Breast epithelium (tissue), 4 donors: Measurements from ENCODE around the gene PDE4A. TPM values are rescaled to one million over a fixed set of nuclear protein-coding genes. Genes with fewer than 3 reads are reported as not detected.
A peak's percentile ranks its signal among the peaks of the same experiment; 100 is the strongest.
"Not testable (repeated sequence)": the region's sequence is repeated elsewhere in the genome, so short reads cannot be mapped to it uniquely, and the experiment has no call there.

Source experiments
- DNase-seq, 2 donors: peaks; one replicate each; pipeline ENCODE4 v3.0.0-alpha.2; 2019; ENCODE audit warnings: low spot score in 2 of 2
- H3K27ac ChIP-seq, 2 donors: fragments of 200-600 bp; sonication (generic) in 1 of 2; one replicate each; pipeline ENCODE4 v1.5.1; 2016 to 2019; ENCODE audit warnings: mild to moderate bottlenecking in 1 of 2
- H3K27me3 ChIP-seq, 2 donors: fragments of 200-600 bp; sonication (generic) in 1 of 2; one replicate each; pipeline versions ENCODE4 v1.5.1 to v1.6.0; 2017 to 2019; ENCODE audit warnings: control low read depth in 1 of 2, mild to moderate bottlenecking in 1 of 2
- H3K36me3 ChIP-seq: fragments of 200-600 bp; one replicate; pipeline ENCODE4 v1.5.1; 2019
- H3K4me1 ChIP-seq, 2 donors: fragments of 200-600 bp; sonication (generic); one replicate each; pipeline ENCODE4 v1.5.1; 2016 to 2019; ENCODE audit warnings: control low read depth in 1 of 2
- H3K4me3 ChIP-seq, 3 donors: fragments of 200-600 bp; sonication (generic); 1 replicate in 2 of 3; 2 replicates in 1 of 3; pipeline ENCODE4 v1.5.1; 2016 to 2019; ENCODE audit warnings: mild to moderate bottlenecking in 3 of 3, moderate library complexity in 2 of 3
- H3K9me3 ChIP-seq, 2 donors: fragments of 200-600 bp; sonication (generic) in 1 of 2; one replicate each; pipeline ENCODE4 v1.5.1; 2016 to 2019; ENCODE audit warnings: control low read depth in 1 of 2
- POLR2A ChIP-seq: fragments of 450-650 bp; IDR thresholded peaks from one replicate; pipeline ENCODE4 v1.6.1; 2016; ENCODE audit warnings: antibody characterized with exemption, mild to moderate bottlenecking, moderate library complexity
- POLR2AphosphoS5 ChIP-seq, 3 donors: sonication (generic); formaldehyde crosslinking; IDR thresholded peaks; one replicate each; pipeline ENCODE4 v1.6.1; 2017; ENCODE audit warnings: antibody characterized with exemption in 3 of 3
- intact Hi-C: fragments of 100-400 bp; cut with DNase I; formaldehyde crosslinking; loops from one replicate; pipeline ENCODE4 v1.15.1; 2023; ENCODE audit warnings: low total_unique reads
- total RNA-seq, 3 donors: library from RNA; depleted of rRNA; stranded (reverse); fragments of >200 nt; gene quantifications; one replicate each; pipeline ENCODE4 v1.1.0, GENCODE V29; 2016
- TF ChIP-seq, protein P1 (sequence below), 3 donors: fragments of 450-650 bp; IDR thresholded peaks; one replicate each; pipeline ENCODE4 v1.5.1; 2016 to 2017; ENCODE audit warnings: antibody characterized with exemption in 3 of 3, mild to moderate bottlenecking in 3 of 3, moderate library complexity in 3 of 3

The PDE4A gene
- total RNA-seq, 3 donors from 2014 or later, result 5.6 to 20.3 (median 12.1) TPM

DNA sequence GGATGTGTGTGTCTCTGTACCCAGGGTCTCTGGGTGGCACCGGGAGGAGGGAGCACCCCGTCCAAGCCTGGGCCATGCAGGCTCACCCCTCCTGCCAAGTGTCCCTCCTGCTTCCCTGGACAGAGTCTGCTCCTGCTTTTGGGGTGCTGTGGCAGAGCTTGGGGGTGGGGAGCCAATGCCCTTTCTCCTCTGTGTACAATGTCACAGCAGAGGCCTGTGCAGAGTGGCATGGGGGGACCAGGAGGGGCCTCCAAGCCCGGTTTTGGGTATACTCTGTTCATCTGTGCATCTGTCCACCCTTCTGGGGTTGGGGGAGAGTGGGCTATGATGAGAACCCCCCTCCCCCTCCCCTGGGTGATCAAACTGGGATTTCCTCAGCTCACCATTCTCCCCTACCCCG is 33.5 kb downstream of the PDE4A start:
- Histone ChIP-seq H3K36me3 (no peaks in the 10 kb centered on the region), H3K27me3 (no peaks in the 10 kb centered on the region), H3K9me3 (no peaks in the 10 kb centered on the region), H3K4me3 (no peak overlapping the region), H3K4me1 (no peaks in the 10 kb centered on the region), H3K27ac (no peak overlapping the region)
- intact Hi-C loops, result no loop called here
- no peak for TF ChIP-seq POLR2A
- TF ChIP-seq POLR2AphosphoS5 (IDR thresholded peaks at IDR 0.05), result no peak
- TF ChIP-seq, protein P1, sequence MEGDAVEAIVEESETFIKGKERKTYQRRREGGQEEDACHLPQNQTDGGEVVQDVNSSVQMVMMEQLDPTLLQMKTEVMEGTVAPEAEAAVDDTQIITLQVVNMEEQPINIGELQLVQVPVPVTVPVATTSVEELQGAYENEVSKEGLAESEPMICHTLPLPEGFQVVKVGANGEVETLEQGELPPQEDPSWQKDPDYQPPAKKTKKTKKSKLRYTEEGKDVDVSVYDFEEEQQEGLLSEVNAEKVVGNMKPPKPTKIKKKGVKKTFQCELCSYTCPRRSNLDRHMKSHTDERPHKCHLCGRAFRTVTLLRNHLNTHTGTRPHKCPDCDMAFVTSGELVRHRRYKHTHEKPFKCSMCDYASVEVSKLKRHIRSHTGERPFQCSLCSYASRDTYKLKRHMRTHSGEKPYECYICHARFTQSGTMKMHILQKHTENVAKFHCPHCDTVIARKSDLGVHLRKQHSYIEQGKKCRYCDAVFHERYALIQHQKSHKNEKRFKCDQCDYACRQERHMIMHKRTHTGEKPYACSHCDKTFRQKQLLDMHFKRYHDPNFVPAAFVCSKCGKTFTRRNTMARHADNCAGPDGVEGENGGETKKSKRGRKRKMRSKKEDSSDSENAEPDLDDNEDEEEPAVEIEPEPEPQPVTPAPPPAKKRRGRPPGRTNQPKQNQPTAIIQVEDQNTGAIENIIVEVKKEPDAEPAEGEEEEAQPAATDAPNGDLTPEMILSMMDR (IDR thresholded peaks at IDR 0.05), result no peak
- no peak for DNase-seq

DNA sequence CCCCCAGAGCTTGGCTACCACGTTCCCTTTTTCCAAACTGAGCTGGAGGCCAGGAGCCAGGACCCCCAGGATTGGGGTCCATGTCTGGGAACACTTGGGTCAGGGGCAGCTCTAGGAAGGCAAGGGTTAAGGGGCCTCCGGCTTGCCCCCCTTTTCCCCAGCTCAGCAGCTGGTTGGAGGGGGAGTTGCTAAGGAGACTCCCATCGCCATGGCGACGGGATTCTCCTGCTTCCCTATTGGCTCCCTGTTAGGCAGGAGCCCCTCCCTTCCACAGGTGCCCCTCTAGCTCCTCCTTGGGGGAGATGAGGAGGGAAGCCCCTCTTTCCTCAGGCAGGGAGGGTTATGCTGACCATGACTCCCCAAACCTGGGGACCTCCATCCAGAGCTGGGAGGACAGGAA is 33.9 kb downstream of the PDE4A start:
- no peak for DNase-seq
- intact Hi-C loops, result no loop called here
- no peak overlapping the region for H3K4me3 ChIP-seq
- H3K4me1 ChIP-seq, result no peaks in the 10 kb centered on the region
- no peaks in the 10 kb centered on the region for H3K9me3 ChIP-seq
- no peaks in the 10 kb centered on the region for H3K27me3 ChIP-seq
- no peaks in the 10 kb centered on the region for H3K36me3 ChIP-seq
- TF ChIP-seq POLR2A, result no peak
- no peak overlapping the region for H3K27ac ChIP-seq

GRCh38 chr19:10458733-10459132 is 38.4 kb downstream of the PDE4A start:
- intact Hi-C loops, DNase-seq, H3K27me3 ChIP-seq, H3K4me3 ChIP-seq, H3K27ac ChIP-seq, H3K36me3 ChIP-seq, H3K4me1 ChIP-seq, H3K9me3 ChIP-seq: not testable (repeated sequence)

GRCh38 chr19:10460714-10461046 is 40.3 kb downstream of the PDE4A start:
- Histone ChIP-seq H3K9me3 (no peaks in the 10 kb centered on the region), H3K27me3 (no peaks in the 10 kb centered on the region), H3K27ac (no peak overlapping the region), H3K36me3 (no peaks in the 10 kb centered on the region), H3K4me1 (no peaks in the 10 kb centered on the region), H3K4me3 (peak overlapping the region in 1 of 3 donors; percentile 72)
- no peak for DNase-seq
- intact Hi-C loops, result no loop called here
- no peak for TF ChIP-seq POLR2AphosphoS5 (IDR thresholded peaks at IDR 0.05)
- TF ChIP-seq POLR2A, result no peak
- TF ChIP-seq, protein P1 (IDR thresholded peaks at IDR 0.05), result no peak

GRCh38 chr19:10461047-10461949 is 41.0 kb downstream of the PDE4A start:
- H3K27ac ChIP-seq, result peak overlapping the region in 1 of 2 donors; percentile 61
- no peaks in the 10 kb centered on the region for H3K9me3 ChIP-seq
- H3K4me3 ChIP-seq, result peak overlapping the region; percentile 13 to 72 (median 48)
- no peaks in the 10 kb centered on the region for H3K4me1 ChIP-seq
- H3K27me3 ChIP-seq, result no peaks in the 10 kb centered on the region
- peak in 1 of 3 donors; percentile 19 for TF ChIP-seq POLR2AphosphoS5 (IDR thresholded peaks at IDR 0.05)
- TF ChIP-seq POLR2A, result no peak
- TF ChIP-seq, protein P1 (IDR thresholded peaks at IDR 0.05), result no peak
- H3K36me3 ChIP-seq, result no peaks in the 10 kb centered on the region
- DNase-seq, result peak; percentile 91 to 96
- intact Hi-C loops, result no loop called here

DNA sequence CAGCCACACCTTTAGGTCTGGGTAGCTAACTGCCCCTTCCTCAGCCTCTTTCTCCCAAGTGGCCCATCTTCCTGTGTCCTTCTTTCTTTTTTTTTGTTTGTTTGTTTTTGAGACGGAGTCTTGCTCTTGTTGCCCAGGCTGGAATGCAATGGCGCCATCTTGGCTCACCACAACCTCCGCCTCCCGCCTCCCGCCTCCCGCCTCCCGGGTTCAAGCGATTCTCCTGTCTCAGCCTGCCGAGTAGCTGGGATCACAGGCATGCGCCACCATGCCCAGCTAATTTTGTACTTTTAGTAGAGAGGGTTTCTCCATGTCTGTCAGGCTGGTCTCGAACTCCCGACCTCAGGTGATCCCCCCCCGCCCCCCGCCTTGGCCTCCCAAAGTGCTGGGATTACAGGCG is 41.7 kb downstream of the PDE4A start:
- peak overlapping the region in 2 of 3 donors; percentile 48 to 72 for H3K4me3 ChIP-seq
- H3K27ac ChIP-seq, H3K4me1 ChIP-seq, H3K36me3 ChIP-seq, H3K9me3 ChIP-seq, DNase-seq, intact Hi-C loops, H3K27me3 ChIP-seq: not testable (repeated sequence)
